Cerebellar cortex (tissue), 1 donor: ENCODE data around the gene WWOX.

Experiments used
- DNase-seq: peaks from one replicate; pipeline ENCODE4 v3.0.0-alpha.2; 2015; ENCODE audit warnings: low spot score

The WWOX gene

DNA sequence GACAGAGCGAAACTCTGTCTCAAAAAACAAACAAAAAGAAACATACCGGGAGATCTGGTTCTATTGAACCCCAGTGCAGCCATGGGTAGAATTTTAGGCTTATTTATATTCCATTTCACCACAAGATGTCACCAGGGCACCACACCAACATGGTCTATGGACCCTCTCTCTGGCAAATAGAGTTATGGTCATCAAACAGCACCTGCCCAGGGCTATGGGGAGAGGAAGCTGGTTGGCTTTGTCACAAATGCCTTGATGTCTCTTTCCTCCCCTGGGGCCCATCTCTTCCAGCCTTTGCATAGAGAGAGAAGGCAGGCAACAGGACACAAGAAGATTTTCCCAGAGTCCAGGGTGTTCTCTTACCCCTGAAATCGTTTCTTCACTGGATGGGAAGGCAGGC lies 128.4 kb downstream of the WWOX start:
- DNase-seq, result peak; percentile 25

DNA sequence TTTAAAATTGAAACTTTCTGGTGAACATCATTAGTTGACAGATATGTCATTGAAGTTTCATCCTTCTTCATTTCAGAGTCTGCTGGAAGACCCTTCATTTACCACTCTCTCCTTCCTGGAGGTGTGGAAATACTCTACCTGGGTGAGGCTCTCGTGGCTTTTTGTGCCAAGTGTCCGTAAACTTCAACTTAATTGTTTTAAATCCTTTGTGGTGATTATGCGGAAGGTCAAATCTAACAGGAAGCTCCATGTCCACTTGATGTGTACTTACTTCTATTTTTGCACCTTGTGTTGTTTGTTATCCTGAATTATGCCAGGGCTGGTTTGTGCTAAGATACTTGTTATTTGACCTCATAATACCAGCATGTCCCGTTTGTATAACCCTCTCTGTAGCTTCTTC lies 129.2 kb downstream of the WWOX start:
- DNase-seq, result no peak

DNA sequence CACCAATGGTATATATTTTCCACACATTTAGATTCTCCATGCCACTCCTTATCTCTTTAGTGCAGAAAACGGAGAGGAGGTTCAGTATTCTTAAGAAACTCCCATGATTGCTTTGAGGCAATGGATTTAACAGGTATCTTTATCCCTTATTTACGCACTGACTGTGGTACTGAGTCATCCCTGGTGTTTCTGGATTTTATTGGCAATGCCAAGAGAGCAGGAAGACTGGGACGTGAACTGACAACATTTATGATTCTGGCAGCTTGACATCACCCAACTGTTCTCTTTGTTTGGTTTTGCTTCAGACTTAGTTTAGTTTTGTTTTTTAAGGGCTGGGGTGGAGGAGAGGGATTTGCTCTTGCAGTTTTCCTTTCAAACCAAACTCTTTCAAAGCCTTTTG lies 131.4 kb downstream of the WWOX start:
- no peak for DNase-seq

DNA sequence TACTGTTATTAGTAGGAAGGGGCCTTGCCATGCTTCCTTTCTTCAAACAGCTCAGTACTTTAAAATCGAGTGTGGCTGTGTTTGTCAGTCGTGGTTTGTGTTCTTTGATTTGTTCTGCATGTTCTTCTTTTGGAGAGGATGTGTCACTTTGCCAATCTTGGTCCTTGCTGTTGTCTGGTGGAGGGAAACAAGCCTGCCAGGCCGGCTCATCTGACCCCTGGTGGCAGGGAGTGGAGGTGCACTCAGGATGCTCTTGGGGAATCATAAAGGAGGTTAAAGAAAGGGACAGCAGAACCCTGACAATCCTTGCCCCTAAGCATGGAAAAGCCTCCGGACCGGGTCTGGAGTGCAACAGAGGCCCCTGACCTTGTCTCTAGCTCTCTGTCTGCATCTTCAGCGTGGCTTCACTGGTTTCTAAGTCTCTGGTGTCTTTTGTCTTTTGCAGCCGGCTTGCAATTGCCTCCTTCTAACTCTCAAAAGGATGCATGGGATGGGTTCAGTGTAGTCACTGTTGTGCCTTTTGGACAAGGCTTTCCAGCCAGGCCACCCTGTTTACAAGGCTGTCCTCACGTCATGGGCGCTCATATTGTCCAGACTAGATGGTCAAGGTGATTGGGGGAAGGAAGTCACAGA lies 135.8 kb downstream of the WWOX start:
- peak; percentile 80 for DNase-seq

DNA sequence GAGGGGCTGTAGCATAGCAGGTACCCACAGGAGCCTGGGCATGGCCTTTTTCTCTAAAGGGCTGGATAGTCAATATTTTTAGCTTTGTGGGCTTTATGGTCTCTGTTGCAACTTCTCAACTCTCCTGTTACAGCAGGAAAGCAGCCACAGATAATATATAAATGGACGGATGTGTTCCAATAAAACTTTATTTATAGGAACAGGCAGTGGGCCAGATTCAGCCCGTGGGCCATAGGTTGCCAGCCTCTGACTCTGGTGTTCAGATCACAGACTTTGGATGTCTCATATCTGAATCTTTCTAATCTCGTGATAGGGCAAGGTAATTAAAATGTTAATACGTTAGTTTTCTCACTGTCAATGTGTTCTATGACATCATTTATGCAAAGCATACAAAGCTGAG lies 136.4 kb downstream of the WWOX start:
- no peak for DNase-seq

DNA sequence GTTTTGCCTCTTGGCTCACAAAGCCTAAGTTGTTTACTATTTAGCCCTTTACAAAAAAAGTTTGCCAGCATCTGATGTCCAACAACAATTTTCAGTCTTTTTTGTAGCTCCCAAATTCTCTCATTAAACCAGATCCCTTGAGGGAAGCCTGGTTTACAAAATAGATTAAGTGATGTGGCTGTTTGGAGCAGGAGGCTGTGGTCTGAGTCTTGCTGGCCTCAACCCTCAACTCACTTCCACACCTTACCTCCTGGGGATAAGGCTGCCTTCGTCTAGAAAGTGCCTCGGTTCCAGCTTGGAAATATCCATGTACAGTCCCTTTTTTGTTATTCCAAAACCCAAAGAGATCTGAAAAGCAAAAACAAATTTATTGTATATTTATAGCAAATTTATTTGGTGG lies 138.4 kb downstream of the WWOX start:
- DNase-seq, result no peak

DNA sequence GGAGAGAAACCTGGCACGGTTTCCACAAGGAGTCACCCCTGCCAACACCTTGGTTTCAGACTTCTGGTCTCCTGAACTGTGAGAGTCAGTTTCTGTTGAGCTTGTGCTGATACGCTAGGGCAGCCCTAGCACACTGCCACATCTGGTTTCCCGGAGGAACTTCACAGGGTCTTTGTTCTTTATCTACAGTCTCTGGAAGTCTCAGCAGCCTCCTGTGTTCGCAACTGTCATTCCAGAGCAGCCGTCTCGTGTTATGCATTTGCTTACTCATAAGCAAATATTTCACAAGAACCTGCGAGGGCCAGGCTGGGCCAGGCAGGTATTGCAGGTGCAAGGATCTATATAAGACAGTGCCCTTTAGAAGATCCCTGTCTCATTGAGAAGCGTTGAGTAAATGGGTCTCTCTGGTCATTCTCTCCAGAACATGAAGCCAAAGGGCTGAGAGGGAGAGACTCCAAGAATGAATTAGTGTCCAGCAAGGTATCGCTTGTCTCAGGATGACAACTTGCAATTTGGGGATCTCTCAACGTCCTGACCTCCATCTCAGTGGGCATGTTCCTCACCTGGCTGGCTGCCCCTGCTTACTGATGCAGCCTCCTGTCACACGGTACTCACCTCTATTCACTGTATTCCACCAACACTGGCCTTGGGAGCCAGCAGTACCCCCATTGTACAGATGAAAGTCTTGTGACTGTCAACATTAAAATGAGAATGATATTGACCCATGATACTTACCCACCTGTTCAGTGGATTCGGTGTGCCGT lies 141.2 kb downstream of the WWOX start:
- DNase-seq, result no peak

DNA sequence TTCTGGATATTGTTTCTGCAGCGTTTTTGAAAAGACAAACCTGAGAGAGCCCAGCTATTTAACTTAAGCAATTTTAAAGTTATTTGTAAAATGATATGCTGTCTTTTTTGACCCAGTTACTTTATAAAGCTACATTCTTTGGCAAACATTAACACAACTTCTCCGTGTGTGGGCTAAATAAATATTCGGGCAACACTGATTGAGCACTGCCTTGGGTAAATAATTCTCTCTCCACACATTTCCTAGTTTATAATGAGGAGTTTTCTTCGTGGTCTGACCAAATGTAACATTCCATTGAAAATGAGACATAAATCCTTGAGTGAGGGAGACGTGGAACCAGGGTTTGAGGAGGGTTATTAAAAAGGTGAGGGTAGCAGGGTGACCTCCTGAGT lies 142.8 kb downstream of the WWOX start:
- DNase-seq, result no peak

DNA sequence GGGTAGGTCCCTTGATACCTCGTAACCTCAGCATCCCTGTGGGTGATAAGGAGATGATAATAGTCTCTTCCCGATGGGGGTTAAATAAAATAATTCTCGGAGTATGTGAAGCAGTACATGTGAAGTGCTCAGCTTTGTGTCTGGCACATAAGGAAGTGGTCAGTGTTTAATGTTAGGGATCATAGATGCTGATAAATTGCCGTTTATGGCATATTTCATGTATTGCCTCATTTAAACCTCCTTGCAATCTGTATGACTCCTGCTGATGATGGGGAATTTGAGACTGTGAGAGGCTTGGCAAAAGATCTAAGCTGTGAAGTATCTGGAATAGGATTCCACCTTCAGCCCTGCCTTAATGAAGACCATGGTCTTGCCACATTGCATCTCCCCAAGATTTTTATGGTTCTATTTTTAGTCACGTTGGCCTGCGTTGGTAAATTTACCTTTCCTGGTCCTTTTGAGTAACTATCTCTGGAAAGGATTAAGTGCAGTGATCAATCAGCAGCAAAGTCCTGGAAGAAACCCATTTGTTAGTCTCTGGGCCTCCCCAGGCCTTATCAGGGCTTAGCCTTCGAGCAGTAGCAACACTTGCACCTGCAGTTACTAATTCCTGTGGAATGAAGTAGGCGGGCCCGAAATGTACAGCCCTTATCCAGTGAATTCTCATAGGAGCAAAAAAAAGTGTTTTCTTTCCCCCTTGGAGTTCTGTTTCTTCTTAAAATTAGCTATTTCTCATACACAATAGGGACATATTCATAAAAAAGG lies 144.9 kb downstream of the WWOX start:
- no peak for DNase-seq

DNA sequence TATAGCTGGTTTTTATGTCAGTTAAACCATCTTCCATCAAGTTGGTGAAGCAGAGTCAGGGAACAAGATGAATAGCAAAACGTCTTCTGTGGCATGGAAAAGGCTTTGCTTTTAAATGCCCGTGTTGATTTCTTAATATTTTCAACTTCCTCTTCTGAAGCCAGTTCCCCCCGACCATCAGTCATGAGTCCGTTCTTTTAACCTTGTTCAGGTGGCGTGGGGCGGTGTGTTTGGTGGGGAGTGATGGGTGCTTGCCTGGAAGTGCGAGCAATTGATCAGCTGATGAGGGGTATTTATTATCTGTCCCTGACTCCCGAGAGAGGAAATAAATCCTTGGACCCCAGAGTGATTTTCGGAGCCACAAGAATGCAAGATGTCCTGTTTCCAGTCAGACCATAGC lies 147.1 kb downstream of the WWOX start:
- DNase-seq, result no peak

DNA sequence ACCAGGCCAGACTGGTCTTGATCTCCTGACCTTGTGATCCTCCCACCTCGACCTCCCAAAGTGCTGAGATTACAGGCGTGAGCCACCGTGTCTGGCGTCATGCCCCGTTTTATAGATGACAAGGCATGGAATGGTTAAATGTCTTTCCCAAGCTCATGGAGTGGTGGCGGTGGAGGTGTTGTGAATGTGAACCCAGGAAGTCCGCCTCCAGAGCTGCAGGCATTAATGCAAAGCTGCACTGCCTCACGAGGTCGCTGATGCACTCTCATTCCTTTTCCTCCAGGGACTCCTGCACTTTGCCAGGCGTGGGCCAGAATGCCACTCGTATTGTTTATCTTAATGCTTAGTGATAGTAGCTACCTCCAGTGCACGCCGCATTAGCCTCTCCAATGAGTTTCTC lies 149.6 kb downstream of the WWOX start:
- peak; percentile 46 for DNase-seq

DNA sequence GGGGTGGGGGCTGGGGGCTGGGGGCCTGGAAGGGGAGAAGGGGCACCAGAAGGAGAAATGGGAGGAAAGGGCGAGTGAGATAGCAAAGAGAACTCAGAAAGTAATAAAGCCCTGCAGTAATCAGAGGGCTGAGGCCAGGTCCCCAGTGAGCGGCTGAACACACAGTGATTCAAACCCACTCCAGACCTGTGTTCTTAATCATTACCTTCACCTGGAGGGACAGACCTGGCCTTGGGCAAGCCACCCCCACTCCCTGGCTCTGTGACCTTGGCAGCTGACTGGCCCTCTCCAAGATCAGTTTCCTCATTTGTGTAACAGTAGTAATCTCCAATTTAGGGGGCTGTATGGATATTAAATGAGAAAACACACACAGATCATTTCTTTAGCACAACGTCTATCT lies 150.4 kb downstream of the WWOX start:
- no peak for DNase-seq

DNA sequence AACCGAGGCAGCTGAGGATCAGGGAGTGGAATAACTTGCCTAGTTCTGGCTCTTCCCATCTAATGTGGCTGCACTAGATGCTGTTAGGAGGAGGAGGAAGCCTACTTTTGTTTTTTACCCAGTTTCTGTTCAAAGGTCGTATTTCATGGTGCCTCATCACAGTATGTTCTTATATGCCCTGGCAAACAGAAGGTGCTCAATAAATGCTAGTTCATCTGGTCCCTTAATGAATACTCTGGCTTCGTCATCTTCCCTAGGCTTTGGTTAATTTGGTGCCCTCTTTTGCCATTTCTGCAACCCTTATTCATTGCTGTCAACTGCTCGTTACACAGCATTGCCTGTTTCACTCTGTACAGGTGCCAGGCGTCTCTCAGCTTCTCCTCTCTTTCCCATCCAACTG lies 151.7 kb downstream of the WWOX start:
- no peak for DNase-seq

DNA sequence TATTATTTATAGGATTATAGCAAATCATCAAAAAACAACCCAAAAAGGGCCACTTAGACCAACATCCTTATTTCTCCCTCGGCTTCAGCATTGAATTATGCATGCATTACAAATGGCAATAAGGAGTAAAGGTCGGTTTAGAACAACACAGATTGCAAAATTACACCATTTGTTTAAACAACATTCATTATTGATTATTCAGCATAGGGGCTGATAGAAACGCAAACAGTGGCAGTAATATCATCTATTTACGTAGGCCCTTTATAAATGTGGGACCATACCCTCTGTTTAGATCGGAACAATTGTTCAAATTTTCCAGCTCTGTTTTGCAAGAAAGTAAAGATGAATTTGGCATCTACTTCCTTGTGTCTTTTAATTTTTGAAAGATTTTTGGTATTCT lies 153.3 kb downstream of the WWOX start:
- no peak for DNase-seq

DNA sequence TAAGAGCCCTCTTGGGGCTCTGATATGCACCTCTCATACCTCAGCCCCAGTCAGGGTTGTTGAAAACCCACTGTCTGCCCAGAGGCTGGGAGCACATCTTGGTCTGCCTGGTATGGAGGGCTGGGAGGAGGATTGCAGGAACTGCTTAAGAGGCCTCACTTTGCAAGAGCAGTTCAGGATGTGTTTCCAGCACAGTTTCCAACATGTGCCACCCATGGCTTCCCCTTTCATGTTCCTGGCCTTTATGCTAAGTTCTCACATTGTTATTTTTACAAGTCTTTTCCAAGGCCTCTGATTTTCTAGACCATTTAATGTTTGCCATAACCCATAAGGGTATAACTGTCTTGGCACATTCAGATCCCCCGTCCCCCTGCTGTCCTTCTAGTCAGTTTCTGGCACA lies 155.4 kb downstream of the WWOX start:
- no peak for DNase-seq

DNA sequence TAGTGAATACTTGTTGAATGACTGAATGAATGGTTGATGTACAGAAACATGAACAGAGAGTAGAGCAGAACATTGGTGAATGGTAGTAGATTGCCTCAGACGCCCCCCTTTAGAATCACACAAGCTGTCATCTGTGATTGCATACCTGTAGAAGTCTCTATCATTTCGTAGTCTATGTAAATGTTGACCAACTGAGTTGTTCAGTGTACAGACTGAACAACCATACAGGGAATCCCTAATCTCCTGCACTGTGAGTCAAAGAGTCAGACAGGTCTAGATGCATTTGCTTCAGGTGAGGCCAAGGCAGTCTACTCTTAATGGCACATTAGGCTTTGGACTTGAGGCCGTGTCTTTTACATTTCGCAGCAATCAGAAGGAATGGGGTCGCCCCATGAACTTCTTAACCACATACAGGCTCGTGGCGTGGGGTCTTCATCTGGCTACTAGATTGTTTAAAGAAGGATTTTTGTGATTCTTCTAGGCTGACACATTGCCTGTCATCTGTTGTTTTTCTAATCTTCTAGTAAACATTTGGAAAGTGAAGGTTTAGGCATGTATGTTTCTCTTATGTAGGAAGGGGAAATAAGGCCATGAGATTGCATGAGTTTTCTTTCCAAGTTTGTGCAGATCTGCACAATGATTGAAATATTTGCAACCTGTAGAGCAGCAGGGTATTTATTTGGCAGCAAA lies 157.4 kb downstream of the WWOX start:
- DNase-seq, result no peak

DNA sequence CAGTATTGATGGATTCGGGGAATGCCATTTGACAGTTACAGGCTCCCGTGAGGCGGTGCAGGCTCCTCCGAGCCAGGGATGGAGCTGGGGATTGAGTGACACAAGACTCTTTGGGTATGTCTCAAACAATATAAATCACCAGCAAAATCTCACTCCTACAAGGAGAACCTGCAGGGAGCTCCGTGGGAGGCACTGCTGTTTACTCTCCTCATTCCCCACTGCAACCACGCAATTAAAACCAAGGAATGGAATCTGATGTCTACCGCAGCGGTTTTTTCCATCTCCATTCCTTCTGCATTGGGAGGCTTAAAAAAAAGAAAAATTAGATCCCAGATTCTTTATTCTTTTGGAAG lies 157.9 kb downstream of the WWOX start:
- no peak for DNase-seq

DNA sequence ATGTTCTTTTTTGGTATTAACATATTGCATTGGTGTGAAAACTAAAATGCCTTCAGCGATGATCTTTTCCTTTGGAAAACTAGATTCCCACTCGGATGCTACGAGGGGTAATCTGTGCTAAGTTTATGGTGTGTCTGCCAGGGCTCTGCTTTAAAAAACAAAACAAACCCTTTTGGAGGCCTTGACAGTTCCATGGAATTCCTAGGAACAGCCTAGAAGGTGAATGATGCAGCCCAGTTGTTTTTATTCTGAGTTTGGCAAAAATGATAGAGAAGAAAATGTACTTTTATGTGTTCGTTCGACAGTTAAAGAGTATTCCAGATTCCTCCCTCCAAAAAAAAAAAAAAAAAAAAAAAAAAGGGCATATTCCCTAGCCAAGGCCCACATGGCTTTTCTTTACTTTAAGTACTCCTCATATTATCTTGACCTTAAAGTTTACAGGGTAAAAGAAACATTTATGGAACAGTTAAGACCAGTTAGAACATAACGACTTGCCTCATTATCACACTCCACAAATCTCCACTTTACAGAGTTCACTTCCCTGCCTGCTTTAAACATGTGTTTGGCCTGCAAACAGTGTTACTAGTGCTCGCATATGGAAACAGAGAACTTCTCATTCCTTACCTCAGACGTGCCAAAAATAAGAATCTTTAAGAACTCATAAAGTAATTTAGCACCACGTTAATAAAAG lies 159.1 kb downstream of the WWOX start:
- DNase-seq, result no peak

DNA sequence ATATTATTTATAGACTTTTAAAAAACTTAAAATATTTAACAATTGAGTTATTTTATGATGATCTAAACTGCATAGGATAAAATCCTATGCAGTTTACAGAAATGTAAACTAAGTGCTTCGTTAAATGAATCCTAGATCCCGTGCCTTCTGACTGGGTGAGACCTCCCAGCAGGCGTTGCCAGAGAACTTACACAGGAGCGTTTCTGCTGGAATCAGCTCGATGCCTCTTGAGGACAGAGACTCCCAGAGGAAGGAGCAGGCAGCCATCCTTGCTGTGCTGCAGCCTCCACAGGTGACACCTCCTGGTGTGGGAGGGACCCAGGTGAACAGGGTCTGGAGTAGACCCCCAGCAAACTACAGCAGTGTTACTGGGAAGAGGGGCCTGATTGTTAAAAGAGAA lies 160.4 kb downstream of the WWOX start:
- DNase-seq, result no peak

DNA sequence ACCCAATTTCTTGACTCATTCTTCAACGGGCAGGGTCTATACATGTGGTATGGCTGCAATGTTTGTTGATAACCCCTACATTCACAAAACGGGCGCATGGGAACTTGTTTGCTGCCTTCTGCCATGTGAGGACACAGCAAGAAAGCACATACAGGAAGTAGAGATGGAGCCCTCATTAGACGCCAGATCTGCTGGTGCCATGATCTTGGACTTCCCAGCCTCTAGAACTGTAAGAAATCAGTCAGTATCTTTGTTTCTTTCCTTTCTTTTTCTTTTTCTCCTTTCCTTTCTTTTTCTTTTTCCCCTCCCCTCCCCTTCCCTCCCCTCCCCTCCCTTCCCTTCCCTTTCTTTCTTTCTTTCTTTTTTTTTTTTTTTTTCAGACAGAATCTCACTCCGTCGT lies 165.2 kb downstream of the WWOX start:
- DNase-seq, result no peak

DNA sequence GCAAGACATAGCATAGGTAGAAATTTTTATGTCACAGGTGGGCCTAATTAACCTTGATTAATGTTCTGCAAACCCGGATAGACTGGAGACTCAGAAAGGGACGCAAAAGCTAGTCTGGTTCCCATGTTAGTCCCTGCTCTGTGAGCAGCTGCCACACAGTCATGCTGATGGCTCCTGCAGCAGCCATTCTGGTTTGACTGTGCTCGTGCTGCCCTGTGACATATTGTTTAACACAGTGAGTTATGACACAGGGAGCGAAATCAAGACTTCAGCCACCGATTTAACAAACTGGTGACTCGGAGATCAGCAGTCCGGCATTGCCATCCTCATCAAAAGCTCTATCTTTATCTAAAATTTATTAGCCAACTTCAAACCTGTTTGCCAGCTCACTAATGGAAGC lies 169.8 kb downstream of the WWOX start:
- peak; percentile 37 for DNase-seq

DNA sequence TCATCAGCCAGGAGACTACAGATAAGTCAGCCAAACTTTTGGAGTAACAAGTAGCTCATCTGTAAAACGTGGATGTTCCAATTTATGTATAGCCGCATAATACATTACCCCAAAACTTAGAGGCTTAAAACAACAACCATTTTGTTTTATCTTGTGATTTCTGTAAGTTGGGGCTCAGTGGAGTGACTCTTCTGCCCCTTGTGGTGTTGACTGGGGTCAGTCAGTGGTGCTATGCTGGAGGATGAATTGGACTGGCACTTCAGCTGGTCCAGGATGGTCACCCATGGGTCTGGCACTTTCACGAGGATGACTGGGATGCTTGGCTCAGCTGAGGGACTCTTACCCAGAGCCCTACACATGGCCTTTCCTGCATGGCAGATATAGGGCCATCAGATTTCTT lies 172.5 kb downstream of the WWOX start:
- DNase-seq, result no peak
